Breast epithelium (tissue), 3 donors: ENCODE results near the gene MBP.

Experiments
- POLR2A ChIP-seq: fragments of 450-650 bp; IDR thresholded peaks from one replicate; pipeline ENCODE4 v1.6.1; 2016; ENCODE audit warnings: antibody characterized with exemption, mild to moderate bottlenecking, moderate library complexity
- TF ChIP-seq, protein P1 (sequence below), 3 donors: fragments of 450-650 bp; IDR thresholded peaks; one replicate each; pipeline ENCODE4 v1.5.1; 2016 to 2017; ENCODE audit warnings: antibody characterized with exemption in 3 of 3, mild to moderate bottlenecking in 3 of 3, moderate library complexity in 3 of 3

DNA sequence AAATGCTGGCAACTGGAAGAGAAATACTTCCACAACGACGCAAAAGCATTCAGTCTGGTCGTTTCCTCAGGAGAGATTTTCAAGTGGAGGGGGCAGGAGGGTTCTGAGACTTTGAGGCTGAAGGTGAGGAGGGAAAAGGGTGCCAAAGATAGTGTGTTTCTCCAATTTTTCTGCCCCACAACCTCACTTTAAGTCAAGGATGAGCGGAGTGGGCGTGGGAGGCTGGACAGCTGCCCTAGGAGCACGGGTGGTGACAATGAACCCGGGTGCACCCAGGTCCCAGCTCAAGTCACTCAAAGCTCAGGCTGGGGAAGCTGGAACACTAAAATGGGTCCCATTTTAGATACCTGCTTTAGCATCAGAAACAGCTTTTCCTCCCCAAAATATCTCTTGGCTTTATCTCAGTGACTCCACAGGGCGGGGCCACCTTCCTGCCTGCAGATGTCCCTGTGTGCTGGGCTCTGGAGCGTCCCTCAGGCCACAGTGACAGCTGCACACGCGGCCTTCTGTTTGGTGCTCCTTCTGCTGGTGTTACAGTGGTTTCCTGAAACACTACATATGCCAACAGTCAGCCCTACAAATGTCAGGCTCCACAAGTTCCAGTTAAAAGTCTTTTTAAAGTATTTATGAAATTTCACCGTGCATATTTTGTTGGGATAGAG, 1.4 kb upstream of the MBP start:
- TF ChIP-seq, protein P1, sequence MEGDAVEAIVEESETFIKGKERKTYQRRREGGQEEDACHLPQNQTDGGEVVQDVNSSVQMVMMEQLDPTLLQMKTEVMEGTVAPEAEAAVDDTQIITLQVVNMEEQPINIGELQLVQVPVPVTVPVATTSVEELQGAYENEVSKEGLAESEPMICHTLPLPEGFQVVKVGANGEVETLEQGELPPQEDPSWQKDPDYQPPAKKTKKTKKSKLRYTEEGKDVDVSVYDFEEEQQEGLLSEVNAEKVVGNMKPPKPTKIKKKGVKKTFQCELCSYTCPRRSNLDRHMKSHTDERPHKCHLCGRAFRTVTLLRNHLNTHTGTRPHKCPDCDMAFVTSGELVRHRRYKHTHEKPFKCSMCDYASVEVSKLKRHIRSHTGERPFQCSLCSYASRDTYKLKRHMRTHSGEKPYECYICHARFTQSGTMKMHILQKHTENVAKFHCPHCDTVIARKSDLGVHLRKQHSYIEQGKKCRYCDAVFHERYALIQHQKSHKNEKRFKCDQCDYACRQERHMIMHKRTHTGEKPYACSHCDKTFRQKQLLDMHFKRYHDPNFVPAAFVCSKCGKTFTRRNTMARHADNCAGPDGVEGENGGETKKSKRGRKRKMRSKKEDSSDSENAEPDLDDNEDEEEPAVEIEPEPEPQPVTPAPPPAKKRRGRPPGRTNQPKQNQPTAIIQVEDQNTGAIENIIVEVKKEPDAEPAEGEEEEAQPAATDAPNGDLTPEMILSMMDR (IDR thresholded peaks at IDR 0.05), result no peak
- no peak for TF ChIP-seq POLR2A
